Loucy (cell line): Measurements from ENCODE around the gene LYZ.

ENCODE experiments used
- H2AFZ ChIP-seq: fragments of 200-600 bp; sonication (generic); 2 replicates; pipeline ENCODE4 v1.6.0; 2016; ENCODE audit warnings: antibody characterized with exemption, mild to moderate bottlenecking, low read length, moderate library complexity
- H3F3A ChIP-seq: fragments of 200-600 bp; 2 replicates; pipeline ENCODE4 v1.6.0; 2016; ENCODE audit warnings: antibody characterized with exemption, low read depth, mild to moderate bottlenecking
- H3K27me3 ChIP-seq: fragments of 200-600 bp; sonication (generic); 2 replicates; pipeline ENCODE4 v1.6.1; 2014; ENCODE audit warnings: low read length, mild to moderate bottlenecking; ENCODE audit not compliant: insufficient read depth, poor library complexity, severe bottlenecking
- H3K36me3 ChIP-seq: fragments of 200-600 bp; sonication (generic); 2 replicates; pipeline ENCODE4 v1.6.1; 2016; ENCODE audit warnings: low read length; ENCODE audit not compliant: insufficient read depth
- H3K4me1 ChIP-seq: fragments of 200-600 bp; sonication (generic); 2 replicates; pipeline ENCODE4 v1.5.1; 2014; ENCODE audit warnings: low read length, mild to moderate bottlenecking; ENCODE audit not compliant: insufficient read depth, poor library complexity, severe bottlenecking
- H3K4me2 ChIP-seq: fragments of 200-600 bp; sonication (generic); 2 replicates; pipeline ENCODE4 v1.6.0; 2014; ENCODE audit warnings: antibody characterized with exemption, low read length, low read depth, mild to moderate bottlenecking; ENCODE audit not compliant: poor library complexity, severe bottlenecking
- H3K4me3 ChIP-seq: fragments of 200-600 bp; sonication (generic); 2 replicates; pipeline ENCODE4 v1.5.1; 2014; ENCODE audit warnings: low read length, mild to moderate bottlenecking, mixed read lengths; ENCODE audit not compliant: poor library complexity, severe bottlenecking
- H3K79me2 ChIP-seq: fragments of 200-600 bp; sonication (generic); 2 replicates; pipeline ENCODE4 v1.6.1; 2014; ENCODE audit warnings: low read length; ENCODE audit not compliant: insufficient read depth
- H3K9ac ChIP-seq: fragments of 200-600 bp; sonication (generic); 2 replicates; pipeline ENCODE4 v1.6.0; 2014; ENCODE audit warnings: mild to moderate bottlenecking, low read depth, low read length, moderate library complexity; ENCODE audit not compliant: poor library complexity, severe bottlenecking
- H3K9me2 ChIP-seq: fragments of 200-600 bp; sonication (generic); replicated peaks from 2 replicates; pipeline ENCODE4 v1.6.1; 2016; ENCODE audit warnings: low read depth, low read length, mixed read lengths
- H3K9me3 ChIP-seq: fragments of 200-600 bp; sonication (generic); 2 replicates; pipeline ENCODE4 v1.6.1; 2014; ENCODE audit warnings: mild to moderate bottlenecking, antibody characterized with exemption, low read length, low read depth; ENCODE audit not compliant: insufficient read depth
- H4K20me1 ChIP-seq: fragments of 200-600 bp; sonication (generic); 2 replicates; pipeline ENCODE4 v1.6.0; 2014; ENCODE audit warnings: antibody characterized with exemption, low read length, mild to moderate bottlenecking; ENCODE audit not compliant: insufficient read depth, poor library complexity, severe bottlenecking
- EZH2phosphoT487 ChIP-seq: fragments of 200-600 bp; IDR thresholded peaks from 2 replicates; pipeline ENCODE4 v1.6.1; 2018; ENCODE audit warnings: antibody characterized with exemption, mild to moderate bottlenecking, moderate library complexity, borderline replicate concordance
- TF ChIP-seq, protein P1 (sequence below): fragments of 200-600 bp; sonication (generic); conservative IDR thresholded peaks from 2 replicates; pipeline ENCODE4 v1.5.1; 2014; ENCODE audit warnings: mild to moderate bottlenecking, antibody characterized with exemption, low read length

The LYZ gene

DNA sequence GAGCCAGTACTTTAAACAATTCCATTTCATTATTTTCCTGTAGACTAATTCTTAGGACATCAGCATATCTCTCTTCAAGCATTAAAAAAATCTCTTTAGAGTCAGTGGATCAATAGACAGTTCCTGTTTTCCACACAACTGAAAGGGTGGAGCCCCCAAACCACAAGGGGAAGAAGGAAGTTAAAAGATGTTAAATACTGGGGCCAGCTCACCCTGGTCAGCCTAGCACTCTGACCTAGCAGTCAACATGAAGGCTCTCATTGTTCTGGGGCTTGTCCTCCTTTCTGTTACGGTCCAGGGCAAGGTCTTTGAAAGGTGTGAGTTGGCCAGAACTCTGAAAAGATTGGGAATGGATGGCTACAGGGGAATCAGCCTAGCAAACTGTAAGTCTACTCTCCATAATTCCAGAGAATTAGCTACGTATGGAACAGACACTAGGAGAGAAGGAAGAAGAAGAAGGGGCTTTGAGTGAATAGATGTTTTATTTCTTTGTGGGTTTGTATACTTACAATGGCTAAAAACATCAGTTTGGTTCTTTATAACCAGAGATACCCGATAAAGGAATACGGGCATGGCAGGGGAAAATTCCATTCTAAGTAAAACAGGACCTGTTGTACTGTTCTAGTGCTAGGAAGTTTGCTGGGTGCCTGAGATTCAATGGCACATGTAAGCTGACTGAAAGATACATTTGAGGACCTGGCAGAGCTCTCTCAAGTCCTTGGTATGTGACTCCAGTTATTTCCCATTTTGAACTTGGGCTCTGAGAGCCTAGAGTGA is at the start of gene LYZ:
TSS of gene LYZ (plus strand) at position 220 of the 777 bp plus-strand sequence. CDS start at position 248, 28 bp downstream.
- Histone ChIP-seq H3F3A (no peaks in the 10 kb centered on the region), H3K79me2 (no peaks in the 10 kb centered on the region), H3K4me3 (peak within 1 kb of the TSS; percentile 25), H3K9ac (no peak within 1 kb of the TSS), H3K9me2 (no peaks in the 10 kb centered on the region), H2AFZ (peak within 1 kb of the TSS; percentile 80), H4K20me1 (no peaks in the 10 kb centered on the region), H3K36me3 (no peaks in the 10 kb centered on the region), H3K4me1 (peaks cover 7% of the 10 kb centered on the region), H3K4me2 (peak within 1 kb of the TSS; percentile 40), H3K9me3 (no peaks in the 10 kb centered on the region), H3K27me3 (no peaks in the 10 kb centered on the region)
- no peak for TF ChIP-seq EZH2phosphoT487
- TF ChIP-seq, protein P1, sequence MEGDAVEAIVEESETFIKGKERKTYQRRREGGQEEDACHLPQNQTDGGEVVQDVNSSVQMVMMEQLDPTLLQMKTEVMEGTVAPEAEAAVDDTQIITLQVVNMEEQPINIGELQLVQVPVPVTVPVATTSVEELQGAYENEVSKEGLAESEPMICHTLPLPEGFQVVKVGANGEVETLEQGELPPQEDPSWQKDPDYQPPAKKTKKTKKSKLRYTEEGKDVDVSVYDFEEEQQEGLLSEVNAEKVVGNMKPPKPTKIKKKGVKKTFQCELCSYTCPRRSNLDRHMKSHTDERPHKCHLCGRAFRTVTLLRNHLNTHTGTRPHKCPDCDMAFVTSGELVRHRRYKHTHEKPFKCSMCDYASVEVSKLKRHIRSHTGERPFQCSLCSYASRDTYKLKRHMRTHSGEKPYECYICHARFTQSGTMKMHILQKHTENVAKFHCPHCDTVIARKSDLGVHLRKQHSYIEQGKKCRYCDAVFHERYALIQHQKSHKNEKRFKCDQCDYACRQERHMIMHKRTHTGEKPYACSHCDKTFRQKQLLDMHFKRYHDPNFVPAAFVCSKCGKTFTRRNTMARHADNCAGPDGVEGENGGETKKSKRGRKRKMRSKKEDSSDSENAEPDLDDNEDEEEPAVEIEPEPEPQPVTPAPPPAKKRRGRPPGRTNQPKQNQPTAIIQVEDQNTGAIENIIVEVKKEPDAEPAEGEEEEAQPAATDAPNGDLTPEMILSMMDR, result no peak

DNA sequence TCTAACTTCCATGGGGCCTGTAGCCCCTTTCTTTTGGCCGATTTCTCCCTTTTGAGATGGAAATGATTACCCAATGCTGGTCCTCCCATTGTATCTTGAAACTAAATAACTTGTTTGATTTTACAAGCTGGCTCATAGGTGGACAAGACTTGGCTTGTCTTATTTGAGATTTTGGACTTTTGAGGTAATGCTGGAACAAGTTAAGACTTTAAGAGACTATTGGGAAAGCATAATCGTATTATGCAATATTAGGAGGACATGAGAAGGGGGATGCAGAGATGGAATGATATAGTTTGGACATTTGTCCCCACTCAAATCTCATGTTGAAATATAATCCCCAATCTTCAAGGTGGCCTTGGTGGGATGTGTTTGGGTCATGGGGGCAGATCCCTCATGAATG is 49.2 kb upstream of the LYZ start:
- H3K9me2 ChIP-seq, result no peaks in the 10 kb centered on the region
- no peak overlapping the region for H3K4me3 ChIP-seq
- no peaks in the 10 kb centered on the region for H3F3A ChIP-seq
- H4K20me1 ChIP-seq, result no peaks in the 10 kb centered on the region
- TF ChIP-seq, protein P1, result no peak
- TF ChIP-seq EZH2phosphoT487, result no peak
- H2AFZ ChIP-seq, result no peak overlapping the region
- no peaks in the 10 kb centered on the region for H3K4me1 ChIP-seq
- no peaks in the 10 kb centered on the region for H3K27me3 ChIP-seq
- H3K9ac ChIP-seq, result no peak overlapping the region
- H3K36me3 ChIP-seq, result no peaks in the 10 kb centered on the region
- H3K4me2 ChIP-seq, result no peak overlapping the region
- H3K9me3 ChIP-seq, result no peaks in the 10 kb centered on the region
- no peaks in the 10 kb centered on the region for H3K79me2 ChIP-seq

DNA sequence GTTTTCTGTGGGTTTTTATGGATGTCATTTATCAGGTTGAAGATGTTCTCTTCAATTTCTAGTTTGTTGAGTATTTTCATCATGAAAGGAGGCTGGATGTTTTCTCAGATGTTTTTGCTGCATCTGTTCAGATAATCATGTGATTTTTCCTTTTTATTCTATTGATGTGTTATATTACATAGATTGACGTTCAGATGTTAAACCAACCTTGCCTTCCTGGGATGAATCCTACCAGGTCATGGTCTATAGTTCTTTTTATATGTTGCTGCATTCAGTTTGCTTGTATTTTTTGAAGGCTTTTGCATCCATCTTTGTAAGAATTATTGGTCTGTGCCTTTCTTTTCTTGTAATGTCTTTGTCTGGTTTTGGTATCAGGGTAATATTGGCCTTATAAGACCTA is 43.9 kb upstream of the LYZ start:
- H3K4me1 ChIP-seq, result no peaks in the 10 kb centered on the region
- 0 out of 2 replicates have a peak, but pooled peaks cover 4% of the 10 kb centered on the region for H3K9me3 ChIP-seq
- TF ChIP-seq, protein P1, result no peak
- TF ChIP-seq EZH2phosphoT487, result no peak
- H3K79me2 ChIP-seq, result no peaks in the 10 kb centered on the region
- H3K9me2 ChIP-seq, result no peaks in the 10 kb centered on the region
- no peaks in the 10 kb centered on the region for H4K20me1 ChIP-seq
- H3K4me3 ChIP-seq, result no peak overlapping the region
- H2AFZ ChIP-seq, result no peak overlapping the region
- H3F3A ChIP-seq, result no peaks in the 10 kb centered on the region
- no peaks in the 10 kb centered on the region for H3K27me3 ChIP-seq
- H3K4me2 ChIP-seq, result no peak overlapping the region
- H3K9ac ChIP-seq, result no peak overlapping the region
- H3K36me3 ChIP-seq, result no peaks in the 10 kb centered on the region
